Medulla oblongata (tissue), 1 donor: ENCODE measurements around the gene SASH1.
"Not testable (repeated sequence)": the region's sequence is repeated elsewhere in the genome, so short reads cannot be mapped to it uniquely, and the experiment has no call there.

ENCODE experiments used
- DNase-seq: peaks from one replicate; pipeline ENCODE4 v3.0.0-alpha.2; 2015; ENCODE audit errors: extremely low spot score

The SASH1 gene

GRCh38 chr6:148583631-148584030 is 241.0 kb downstream of the SASH1 start:
- no peak for DNase-seq

GRCh38 chr6:148585641-148586040 is 243.0 kb downstream of the SASH1 start:
- not testable (repeated sequence) for DNase-seq

DNA sequence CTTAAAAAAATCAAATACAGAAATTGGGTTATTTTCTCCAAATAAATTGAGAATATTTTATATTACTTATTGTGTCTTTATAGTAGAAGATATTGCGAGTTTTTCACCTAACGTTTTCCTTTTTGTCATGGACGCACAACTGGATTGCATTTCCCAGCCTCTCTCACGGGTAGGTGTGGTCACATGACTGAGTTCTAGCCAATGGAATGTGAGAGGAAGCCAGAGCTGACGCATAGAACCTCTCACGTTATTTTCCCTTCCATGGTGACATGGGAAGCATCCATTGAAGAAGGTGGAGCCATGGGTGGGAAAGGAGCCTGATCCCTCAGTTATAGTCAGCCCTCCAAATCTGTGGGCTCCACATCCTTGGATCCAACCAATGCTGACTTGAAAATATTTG is 248.2 kb downstream of the SASH1 start:
- DNase-seq = no peak

DNA sequence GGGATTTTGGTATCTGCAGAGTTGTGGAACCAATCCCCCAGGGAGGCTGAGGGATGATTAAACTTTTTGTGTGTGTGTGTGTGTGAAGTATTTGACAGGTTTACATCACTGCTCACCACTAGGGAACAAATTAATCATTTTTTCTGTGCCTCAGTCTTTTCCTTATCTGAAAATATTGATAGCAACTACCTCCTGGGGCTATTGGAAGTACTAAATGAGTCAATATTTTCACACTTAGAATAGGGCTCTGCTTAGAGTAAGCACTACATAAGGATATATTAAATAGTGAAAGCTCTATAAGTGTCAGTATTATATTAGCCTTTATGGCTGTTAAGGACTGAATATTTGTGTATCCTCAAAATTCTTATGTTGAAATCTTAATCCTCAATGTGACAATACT is 249.0 kb downstream of the SASH1 start:
- DNase-seq = no peak

GRCh38 chr6:148593130-148593812 is 250.6 kb downstream of the SASH1 start:
- no peak for DNase-seq

DNA sequence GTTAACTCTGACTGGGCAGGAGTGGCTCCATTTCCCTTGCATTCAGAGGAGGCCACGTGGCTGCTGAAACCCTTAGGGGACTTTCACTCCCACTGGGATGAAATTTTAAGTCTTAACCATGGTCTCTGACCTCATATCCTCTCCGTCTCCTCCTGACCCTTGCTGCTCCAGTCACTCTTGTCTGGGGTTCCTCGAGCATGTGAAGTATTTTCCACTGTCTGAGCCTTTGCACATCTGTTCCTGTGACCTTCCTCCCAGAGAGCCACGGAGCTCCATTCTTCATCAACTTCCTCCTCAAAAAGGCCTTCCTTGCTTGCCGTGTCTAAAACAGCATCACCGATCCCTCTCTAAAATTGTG is 251.2 kb downstream of the SASH1 start:
- DNase-seq = no peak

GRCh38 chr6:148595550-148595949 is 252.9 kb downstream of the SASH1 start:
- no peak for DNase-seq

DNA sequence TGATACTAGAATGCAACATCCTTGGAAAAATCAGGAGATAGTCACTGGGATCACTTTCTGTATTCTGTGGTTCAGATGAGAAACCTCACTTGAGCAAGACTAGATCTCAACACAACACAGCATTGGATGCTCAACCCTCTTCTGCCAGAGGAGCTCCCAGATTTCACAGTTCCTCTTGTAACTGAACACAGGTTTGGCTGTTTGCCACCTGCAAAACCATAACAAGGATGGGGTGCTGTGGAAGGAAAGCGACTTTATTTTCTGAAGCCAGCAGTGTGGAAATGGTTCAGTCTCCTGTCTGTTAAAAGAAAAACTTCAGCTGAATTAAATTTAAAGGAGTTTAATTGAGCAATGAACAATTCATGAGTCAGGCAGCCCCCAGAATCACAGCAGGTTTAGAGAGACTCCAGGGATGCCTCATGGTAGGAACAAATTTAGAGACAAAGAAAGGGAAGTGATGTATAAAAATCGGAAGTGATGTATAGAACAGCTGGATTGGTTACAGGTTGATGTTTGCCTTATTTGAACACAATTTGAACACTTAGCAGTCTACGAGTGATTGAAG is 254.3 kb downstream of the SASH1 start:
- DNase-seq = peak; percentile 12

- no peak for DNase-seq
Measured at GRCh38 chr6:148598724-148599123, 256.1 kb downstream of the SASH1 start.

- DNase-seq = no peak
Measured at GRCh38 chr6:148599967-148600426, 257.4 kb downstream of the SASH1 start.
